NB4 (cell line): Measurements from ENCODE around the gene SYNDIG1.

Source experiments
- CTCF ChIP-seq: IDR thresholded peaks from one replicate; pipeline ENCODE4 v1.5.1; 2012; ENCODE audit warnings: low read depth, low read length
- POLR2A ChIP-seq: IDR thresholded peaks from 2 replicates; pipeline ENCODE4 v1.6.1; 2011; ENCODE audit warnings: mild to moderate bottlenecking; ENCODE audit not compliant: insufficient read length; ENCODE audit errors: extremely low read depth

- no peak for TF ChIP-seq CTCF
- no peak for TF ChIP-seq POLR2A
Observed at GRCh38 chr20:24616258-24617079, 147.0 kb downstream of the SYNDIG1 start.
